ENCODE results near the gene TPSD1.
"Not testable (repeated sequence)": the region's sequence is repeated elsewhere in the genome, so short reads cannot be mapped to it uniquely, and the experiment has no call there.

TPSD1 gene

GRCh38 chr16:1225728-1226311 lies 30.0 kb upstream of the TPSD1 start:
- DNase-seq; H3K4me3 Mint-ChIP-seq; ATAC-seq; H3K27me3 Mint-ChIP-seq; H3K4me1 Mint-ChIP-seq; H3K27ac Mint-ChIP-seq; H3K36me3 Mint-ChIP-seq (ENCODE audit: low read depth); H3K9me3 Mint-ChIP-seq: not testable (repeated sequence)

GRCh38 chr16:1226692-1227091 lies 29.2 kb upstream of the TPSD1 start:
- not testable (repeated sequence) for H3K36me3 Mint-ChIP-seq (ENCODE audit: low read depth); H3K27me3 Mint-ChIP-seq; H3K4me3 Mint-ChIP-seq; DNase-seq; H3K4me1 Mint-ChIP-seq; H3K9me3 Mint-ChIP-seq; H3K27ac Mint-ChIP-seq; ATAC-seq

DNA sequence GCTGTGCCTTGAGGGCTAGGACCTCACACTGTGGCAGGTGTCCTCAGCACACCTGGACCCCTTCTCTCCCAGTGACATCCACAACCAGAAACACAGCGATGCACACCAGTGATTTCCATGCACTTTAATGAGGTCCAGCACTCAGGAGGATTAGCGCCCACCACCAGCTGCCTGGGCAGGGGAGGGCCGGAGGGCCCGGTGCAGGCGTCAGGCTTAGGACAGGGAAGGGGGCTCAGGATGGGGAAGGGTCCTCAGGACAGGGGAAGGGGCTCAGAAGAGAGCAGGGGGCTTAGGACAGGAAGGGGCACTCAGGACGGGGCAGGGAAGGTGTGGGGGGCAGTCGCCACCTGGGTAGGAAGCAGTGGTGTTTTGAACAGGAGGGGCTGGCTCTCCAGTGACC lies 27.6 kb upstream of the TPSD1 start:
- H3K27me3 Mint-ChIP-seq; DNase-seq; H3K4me3 Mint-ChIP-seq; H3K36me3 Mint-ChIP-seq (ENCODE audit: low read depth); H3K9me3 Mint-ChIP-seq; ATAC-seq; H3K4me1 Mint-ChIP-seq; H3K27ac Mint-ChIP-seq: not testable (repeated sequence)

- not testable (repeated sequence) for H3K27me3 Mint-ChIP-seq; H3K4me1 Mint-ChIP-seq; H3K4me3 Mint-ChIP-seq; H3K36me3 Mint-ChIP-seq (ENCODE audit: low read depth); DNase-seq; H3K27ac Mint-ChIP-seq; ATAC-seq; H3K9me3 Mint-ChIP-seq
These were observed 26.4 kb upstream of the TPSD1 start for GRCh38 chr16:1229476-1229875.

DNA sequence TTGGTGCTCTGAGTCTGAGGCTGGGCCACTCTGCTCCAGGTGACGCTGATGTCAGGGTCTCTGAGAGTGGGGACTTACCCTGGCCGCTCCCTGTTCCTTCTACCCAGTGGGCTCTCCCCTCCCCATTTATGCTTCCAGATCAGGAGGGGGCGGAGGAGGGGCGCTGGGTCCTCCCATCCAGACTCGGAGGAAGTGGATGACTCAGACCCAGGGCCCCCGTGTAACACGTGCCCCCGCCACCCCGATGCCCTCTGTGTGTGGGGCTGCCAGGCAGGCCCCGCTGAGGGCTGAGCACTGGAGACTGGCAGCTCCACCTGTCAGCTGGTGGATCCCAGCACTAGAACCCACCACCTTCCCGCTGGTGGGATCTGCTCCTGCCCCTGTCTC lies 25.8 kb upstream of the TPSD1 start, which contains the start of gene TPSB2:
TSS of gene TPSB2 (minus strand) at position 101 of the 387 bp plus-strand sequence. CDS start 233 bp downstream, outside the sequence.
- ATAC-seq, H3K9me3 Mint-ChIP-seq: not testable (repeated sequence)

GRCh38 chr16:1230471-1231212 lies 25.2 kb upstream of the TPSD1 start:
- ATAC-seq; H3K4me3 Mint-ChIP-seq; H3K27me3 Mint-ChIP-seq; H3K4me1 Mint-ChIP-seq; H3K36me3 Mint-ChIP-seq (ENCODE audit: low read depth); H3K27ac Mint-ChIP-seq; DNase-seq; H3K9me3 Mint-ChIP-seq: not testable (repeated sequence)

More for the DNA sequence above, 25.8 kb upstream of the TPSD1 start, which contains the start of gene TPSB2:
- not testable (repeated sequence) for H3K36me3 Mint-ChIP-seq (ENCODE audit: low read depth); DNase-seq; H3K27me3 Mint-ChIP-seq; H3K4me3 Mint-ChIP-seq; H3K4me1 Mint-ChIP-seq; H3K27ac Mint-ChIP-seq

DNA sequence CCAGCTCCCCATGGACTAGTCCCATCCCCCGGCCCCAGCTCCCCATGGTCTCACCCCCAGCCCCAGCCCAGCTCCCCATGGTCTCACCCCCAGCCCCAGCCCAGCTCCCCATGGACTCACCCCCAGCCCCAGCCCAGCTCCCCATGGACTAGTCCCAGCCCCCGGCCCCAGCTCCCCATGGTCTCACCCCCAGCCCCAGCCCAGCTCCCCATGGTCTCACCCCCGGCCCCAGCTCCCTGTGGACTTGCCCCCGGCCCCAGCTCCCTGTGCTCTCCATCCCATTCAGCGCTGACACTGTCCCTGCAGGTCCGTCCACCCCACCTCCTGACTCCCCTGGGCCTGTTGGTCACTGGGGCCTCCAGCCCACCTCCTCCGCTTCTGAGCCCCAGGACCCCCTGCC lies 24.6 kb upstream of the TPSD1 start:
- not testable (repeated sequence) for DNase-seq; H3K27ac Mint-ChIP-seq; H3K4me1 Mint-ChIP-seq; H3K9me3 Mint-ChIP-seq; H3K4me3 Mint-ChIP-seq; ATAC-seq; H3K27me3 Mint-ChIP-seq; H3K36me3 Mint-ChIP-seq (ENCODE audit: low read depth)

- H3K27ac Mint-ChIP-seq; DNase-seq; H3K27me3 Mint-ChIP-seq; H3K9me3 Mint-ChIP-seq; H3K4me3 Mint-ChIP-seq; H3K36me3 Mint-ChIP-seq (ENCODE audit: low read depth); H3K4me1 Mint-ChIP-seq: not testable (repeated sequence)
- peak; percentile 41 for ATAC-seq
These were observed 23.7 kb upstream of the TPSD1 start for GRCh38 chr16:1232049-1232748.

GRCh38 chr16:1236659-1237058 lies 19.2 kb upstream of the TPSD1 start:
- not testable (repeated sequence) for H3K9me3 Mint-ChIP-seq; ATAC-seq; DNase-seq; H3K36me3 Mint-ChIP-seq (ENCODE audit: low read depth); H3K27me3 Mint-ChIP-seq; H3K4me3 Mint-ChIP-seq; H3K4me1 Mint-ChIP-seq; H3K27ac Mint-ChIP-seq

DNA sequence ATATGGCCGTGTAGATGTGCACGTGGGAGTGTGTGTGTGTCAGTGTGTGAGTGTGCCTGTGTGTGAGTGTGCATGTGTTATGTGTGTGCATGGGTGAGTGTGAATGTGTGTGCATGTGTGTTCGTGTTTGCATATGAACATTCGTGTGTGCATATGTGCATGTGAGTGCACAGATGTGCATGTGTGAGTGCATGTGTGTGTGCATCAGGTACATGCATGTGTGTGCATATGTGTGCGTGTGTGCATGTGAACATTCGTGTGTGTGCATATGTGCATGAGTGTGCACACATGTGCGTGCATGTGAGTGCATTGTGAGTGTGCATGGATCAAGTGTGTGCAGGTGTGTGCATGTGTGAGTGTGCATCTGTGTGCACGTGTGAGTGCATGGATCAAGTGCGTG lies 17.9 kb upstream of the TPSD1 start:
- no peaks in the 10 kb centered on the region for H3K36me3 Mint-ChIP-seq (ENCODE audit: low read depth)

GRCh38 chr16:1238909-1239308 lies 17.0 kb upstream of the TPSD1 start:
- H3K4me3 Mint-ChIP-seq; DNase-seq; H3K27me3 Mint-ChIP-seq; H3K9me3 Mint-ChIP-seq; H3K36me3 Mint-ChIP-seq (ENCODE audit: low read depth); H3K27ac Mint-ChIP-seq; H3K4me1 Mint-ChIP-seq: not testable (repeated sequence)
- ATAC-seq, result peak; percentile 23

More for the DNA sequence above, 17.9 kb upstream of the TPSD1 start:
- Mint-ChIP-seq H3K4me3 (no peak overlapping the region), H3K27me3 (no peaks in the 10 kb centered on the region), H3K9me3 (no peaks in the 10 kb centered on the region), H3K4me1 (no peaks in the 10 kb centered on the region), H3K27ac (no peak overlapping the region)
- no peak for ATAC-seq
- DNase-seq, result no peak

DNA sequence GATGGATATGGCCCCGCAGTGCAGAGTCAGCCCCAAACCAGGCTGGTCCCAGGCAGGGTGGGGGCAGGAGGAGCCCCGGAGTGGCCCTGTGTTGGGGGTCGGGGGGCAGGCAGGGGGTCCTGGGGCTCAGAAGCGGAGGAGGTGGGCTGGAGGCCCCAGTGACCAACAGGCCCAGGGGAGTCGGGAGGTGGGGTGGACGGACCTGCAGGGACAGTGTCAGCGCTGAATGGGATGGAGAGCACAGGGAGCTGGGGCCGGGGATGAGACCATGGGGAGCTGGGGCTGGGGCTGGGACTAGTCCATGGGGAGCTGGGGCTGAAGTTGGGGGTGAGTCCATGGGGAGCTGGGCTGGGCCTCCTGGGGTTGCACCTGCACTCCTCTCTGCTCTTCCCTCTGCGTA lies 16.3 kb upstream of the TPSD1 start:
- not testable (repeated sequence) for ATAC-seq, H3K27me3 Mint-ChIP-seq, DNase-seq

GRCh38 chr16:1240436-1240835 lies 15.4 kb upstream of the TPSD1 start, which contains the start of gene TPSAB1:
TPSAB1 (plus strand) TSS chr16:1240705; CDS start chr16:1240939, 234 bp downstream.
- DNase-seq, result not testable (repeated sequence)

More for the DNA sequence above, 16.3 kb upstream of the TPSD1 start:
- H3K36me3 Mint-ChIP-seq (ENCODE audit: low read depth); H3K4me3 Mint-ChIP-seq; H3K27ac Mint-ChIP-seq; H3K4me1 Mint-ChIP-seq; H3K9me3 Mint-ChIP-seq: not testable (repeated sequence)

GRCh38 chr16:1241081-1241480 lies 14.8 kb upstream of the TPSD1 start:
- not testable (repeated sequence) for ATAC-seq; H3K4me3 Mint-ChIP-seq; H3K27me3 Mint-ChIP-seq; H3K27ac Mint-ChIP-seq; H3K36me3 Mint-ChIP-seq (ENCODE audit: low read depth); H3K4me1 Mint-ChIP-seq; H3K9me3 Mint-ChIP-seq; DNase-seq

More at GRCh38 chr16:1240436-1240835, 15.4 kb upstream of the TPSD1 start, which contains the start of gene TPSAB1:
- H3K9me3 Mint-ChIP-seq; ATAC-seq; H3K27me3 Mint-ChIP-seq; H3K4me1 Mint-ChIP-seq; H3K27ac Mint-ChIP-seq; H3K36me3 Mint-ChIP-seq (ENCODE audit: low read depth); H3K4me3 Mint-ChIP-seq: not testable (repeated sequence)

DNA sequence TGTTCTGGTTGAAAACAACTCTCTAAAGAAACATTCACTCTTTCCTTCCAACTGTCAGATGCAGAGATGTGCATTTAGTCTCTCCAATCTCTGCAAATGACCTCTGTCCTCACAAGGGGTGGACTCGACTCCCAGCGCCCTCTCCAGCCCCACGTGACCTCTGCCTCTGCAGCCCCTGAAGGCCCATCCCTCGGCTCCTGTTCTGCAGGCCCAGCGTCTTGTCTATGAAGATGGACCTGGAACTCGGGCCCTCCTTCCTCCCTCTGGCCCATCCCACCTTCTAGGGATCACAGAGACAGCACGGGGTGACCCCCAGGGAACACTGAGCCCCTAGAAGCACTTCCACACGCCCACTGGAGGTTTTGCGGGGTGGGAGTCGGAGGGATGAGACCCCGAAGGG lies 12.5 kb upstream of the TPSD1 start:
- H3K27me3 Mint-ChIP-seq; H3K36me3 Mint-ChIP-seq (ENCODE audit: low read depth); H3K4me3 Mint-ChIP-seq; ATAC-seq; DNase-seq; H3K27ac Mint-ChIP-seq; H3K9me3 Mint-ChIP-seq; H3K4me1 Mint-ChIP-seq: not testable (repeated sequence)

All from activated naive CD8-positive, alpha-beta T cell treated with anti-CD3 and anti-CD28 coated beads, Interleukin-2, amount 50 U/mL, for 24 hours (primary cell).